Neural cell (in vitro differentiated cells): Measurements from ENCODE around the gene CHST8.

ENCODE experiments used
- EP300 ChIP-seq: fragments of 450-650 bp; conservative IDR thresholded peaks from 2 replicates; pipeline ENCODE4 v1.6.1; 2014; ENCODE audit warnings: antibody characterized with exemption, mild to moderate bottlenecking, moderate library complexity; ENCODE audit not compliant: poor library complexity, severe bottlenecking
- EZH2 ChIP-seq: fragments of 200-600, 300-800 bp; shearing (Covaris generic), sonication (generic); IDR thresholded peaks from 2 replicates; pipeline ENCODE4 v1.6.1; 2014; ENCODE audit warnings: antibody characterized with exemption, low read length, borderline replicate concordance, mild to moderate bottlenecking; ENCODE audit not compliant: insufficient read depth, poor library complexity, severe bottlenecking

DNA sequence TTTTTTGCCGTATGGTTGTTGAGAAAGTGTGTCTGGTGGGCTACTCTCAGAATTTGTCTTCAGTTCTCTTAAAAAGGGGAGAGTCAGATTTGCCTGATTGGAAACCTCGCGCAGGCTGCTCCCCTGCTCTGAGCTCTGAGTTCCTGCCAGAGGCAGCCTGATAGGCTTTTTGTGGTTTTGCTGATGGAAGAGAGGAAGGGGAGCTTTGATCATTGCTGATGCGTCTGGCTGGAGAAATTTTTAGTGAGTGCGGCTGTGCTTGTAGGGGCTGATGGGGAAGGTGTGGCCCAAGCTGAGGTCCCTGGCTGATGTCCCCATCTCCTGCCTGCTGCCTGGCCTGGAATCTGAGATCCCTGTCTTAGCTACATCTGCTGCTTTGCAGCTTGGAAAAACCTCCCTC lies 2.8 kb downstream of the CHST8 start:
- TF ChIP-seq EZH2 = no peak
- no peak for TF ChIP-seq EP300
